PFSK-1 (cell line): ENCODE results near the gene DHCR7.

Experiments
- FOXP2 ChIP-seq: optimal IDR thresholded peaks from 2 replicates; pipeline ENCODE3; 2011; ENCODE audit warnings: borderline replicate concordance, control low read depth, inconsistent platforms; ENCODE audit not compliant: insufficient read depth; ENCODE audit errors: extremely low read length, extremely low read depth
- POLR2AphosphoS5 ChIP-seq: IDR thresholded peaks from 2 replicates; pipeline ENCODE4 v1.6.1; 2012; ENCODE audit warnings: low read depth, mild to moderate bottlenecking, control low read depth, low read length, moderate library complexity
- REST ChIP-seq, 2 experiments: IDR thresholded peaks; 2 replicates each; pipeline versions ENCODE4 v1.6.1 to v1.8.0; 2011 to 2012; ENCODE audit warnings: low read depth in 2 of 2, low read length in 2 of 2, control low read depth in 1 of 2, inconsistent platforms in 1 of 2, mild to moderate bottlenecking in 1 of 2, moderate library complexity in 1 of 2; ENCODE audit not compliant: insufficient read depth in 1 of 2
- SIN3A ChIP-seq: IDR thresholded peaks from 2 replicates; pipeline ENCODE4 v1.6.1; 2012; ENCODE audit warnings: mild to moderate bottlenecking, low read length, moderate library complexity, borderline replicate concordance; ENCODE audit not compliant: insufficient read depth
- TAF1 ChIP-seq: IDR thresholded peaks from 2 replicates; pipeline ENCODE4 v1.6.1; 2012; ENCODE audit warnings: low read length, control low read depth, borderline replicate concordance; ENCODE audit not compliant: insufficient read depth

Gene DHCR7

GRCh38 chr11:71473793-71474080 is 25.5 kb upstream of the DHCR7 start:
- TF ChIP-seq SIN3A (no peak), TAF1 (no peak), POLR2AphosphoS5 (no peak), FOXP2 (no peak), REST (IDR thresholded peaks at IDR 0.05; ENCODE audit: insufficient read depth in 1 of 2, low read depth in 2 of 2, low read length in 2 of 2) (no peak)

- TF ChIP-seq FOXP2 = no peak
- TF ChIP-seq REST (IDR thresholded peaks at IDR 0.05; ENCODE audit: insufficient read depth in 1 of 2, low read depth in 2 of 2, low read length in 2 of 2) = no peak
- TF ChIP-seq POLR2AphosphoS5 = no peak
- no peak for TF ChIP-seq SIN3A
- TF ChIP-seq TAF1 = no peak
Measured at GRCh38 chr11:71472941-71473792, 25.0 kb upstream of the DHCR7 start.

- TF ChIP-seq TAF1 (no peak), FOXP2 (no peak), REST (IDR thresholded peaks at IDR 0.05; ENCODE audit: insufficient read depth in 1 of 2, low read depth in 2 of 2, low read length in 2 of 2) (no peak), SIN3A (no peak), POLR2AphosphoS5 (no peak)
Measured at GRCh38 chr11:71472357-71472885, 24.2 kb upstream of the DHCR7 start.

GRCh38 chr11:71470946-71471345 is 22.8 kb upstream of the DHCR7 start:
- no peak for TF ChIP-seq TAF1
- no peak for TF ChIP-seq FOXP2
- TF ChIP-seq POLR2AphosphoS5 = no peak

DNA sequence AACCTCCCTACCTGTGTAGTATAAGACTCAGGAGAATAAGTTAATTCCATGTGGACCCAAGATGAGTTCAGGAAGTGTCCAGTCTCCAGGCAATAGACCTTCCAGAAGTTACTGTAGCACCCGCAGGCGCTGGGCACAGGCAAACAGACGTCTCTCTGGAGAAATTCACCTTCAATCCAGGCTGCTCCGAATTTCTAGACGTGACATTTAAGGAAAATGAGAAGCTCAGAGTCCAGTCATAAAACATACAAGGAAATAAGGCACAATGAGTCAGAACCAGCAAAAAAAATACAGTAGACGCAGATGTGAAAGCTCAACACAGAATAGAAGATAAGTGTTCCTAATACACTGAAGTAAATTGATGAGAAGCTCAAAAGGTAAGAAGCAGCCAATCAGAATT is 19.0 kb upstream of the DHCR7 start:
- no peak for TF ChIP-seq FOXP2
- no peak for TF ChIP-seq POLR2AphosphoS5
- TF ChIP-seq TAF1 = no peak
- TF ChIP-seq SIN3A = no peak
- TF ChIP-seq REST (IDR thresholded peaks at IDR 0.05; ENCODE audit: insufficient read depth in 1 of 2, low read depth in 2 of 2, low read length in 2 of 2) = no peak
